ENCODE measurements around the gene NEURL2.

NEURL2 gene

DNA sequence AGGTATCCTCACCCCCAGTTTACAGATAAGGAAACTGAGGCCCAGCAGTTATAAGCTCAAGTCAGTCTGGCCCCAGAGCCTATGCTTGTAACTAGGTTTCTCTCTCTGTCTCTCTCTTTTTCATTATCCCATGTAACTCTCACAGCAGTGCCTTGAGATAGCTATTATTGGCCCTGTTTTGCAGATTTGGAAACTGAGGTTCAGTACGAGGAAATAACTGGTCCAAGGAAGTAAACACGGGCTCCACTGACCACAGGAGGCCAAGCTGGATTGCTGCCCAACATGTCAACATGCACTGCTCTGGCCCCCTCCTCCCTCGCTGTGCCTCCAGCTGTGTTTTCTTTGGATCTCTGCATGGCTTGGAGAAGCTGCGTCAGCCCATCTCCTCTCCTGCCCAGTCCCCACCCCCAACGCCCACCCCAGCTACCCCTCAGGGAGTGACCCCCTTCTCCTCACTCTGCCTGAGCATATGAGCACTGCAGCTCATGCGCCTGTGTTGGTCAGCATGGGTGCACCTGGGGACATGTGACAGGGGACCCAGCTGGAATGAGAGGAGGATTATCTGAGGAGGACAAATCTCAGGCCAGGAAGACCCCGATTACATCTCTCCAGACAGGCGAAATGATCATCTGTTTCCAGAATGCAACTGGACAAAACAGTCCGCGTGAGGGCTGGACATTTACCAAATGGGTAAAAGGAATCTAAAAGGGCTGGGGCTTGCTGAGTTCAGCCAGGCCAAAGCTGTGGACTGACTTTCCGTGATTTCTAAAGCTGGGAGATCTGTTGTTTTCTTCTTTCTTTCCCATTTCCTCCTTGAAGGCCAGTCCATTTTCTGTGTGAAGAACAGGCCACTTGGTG lies 28.8 kb upstream of the NEURL2 start:
- no peaks in the 10 kb centered on the region for H3K36me3 ChIP-seq (ENCODE audit: control insufficient read depth, insufficient read depth, low read length)
- H3K9me3 ChIP-seq (ENCODE audit: control insufficient read depth, insufficient read depth, low read length), result no peaks in the 10 kb centered on the region
- no peak overlapping the region for H3K4me3 ChIP-seq (ENCODE audit: low read length)
- H3K27me3 ChIP-seq (ENCODE audit: control insufficient read depth, insufficient read depth, low read length), result no peaks in the 10 kb centered on the region
- WGBS (ENCODE audit: insufficient coverage, insufficient read length), result no CpG with 5 or more reads among the region's 11 CpGs
- DNase-seq (ENCODE audit: low read depth, low spot score), result no peak
- H3K27ac ChIP-seq (ENCODE audit: low read length), result no peak overlapping the region
- no peaks in the 10 kb centered on the region for H3K4me1 ChIP-seq (ENCODE audit: control insufficient read depth, insufficient read depth, low read length)

DNA sequence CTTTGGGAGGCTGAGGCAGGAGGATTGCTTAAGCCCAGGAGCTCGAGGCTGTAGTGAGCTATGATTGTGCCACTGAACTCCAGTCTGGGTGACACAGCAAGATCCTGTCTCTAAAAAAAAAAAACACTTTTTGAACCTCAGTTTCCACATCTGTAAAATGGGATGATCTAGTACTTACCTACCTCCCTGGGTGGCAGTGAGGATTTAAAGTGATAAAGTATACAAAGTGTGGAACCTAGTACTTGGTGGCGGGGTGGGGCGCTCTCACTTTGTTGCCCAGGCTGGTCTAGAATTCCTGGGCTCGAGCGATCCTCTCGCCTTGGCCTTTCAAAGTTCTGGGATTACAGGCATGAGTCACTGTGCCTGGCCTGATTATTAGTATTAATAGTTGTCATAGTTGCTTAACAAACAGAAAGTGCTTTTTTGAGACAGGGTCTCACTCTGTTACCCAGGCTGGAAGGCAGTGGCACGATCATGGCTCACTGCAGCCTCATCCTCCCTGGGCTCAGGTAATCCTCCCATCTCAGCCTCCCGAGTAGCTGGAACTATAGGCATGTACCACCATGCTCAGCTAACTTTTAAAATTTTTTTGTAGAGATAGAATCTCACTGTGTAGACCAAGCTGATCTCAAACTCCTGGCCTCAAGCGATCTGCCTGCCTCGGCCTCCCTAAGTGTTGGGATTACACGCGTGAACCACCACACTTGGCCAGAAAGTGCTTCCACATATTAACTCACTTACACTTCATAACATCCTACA lies 27.9 kb upstream of the NEURL2 start:
- no peak overlapping the region for H3K27ac ChIP-seq (ENCODE audit: low read length)
- no peaks in the 10 kb centered on the region for H3K36me3 ChIP-seq (ENCODE audit: control insufficient read depth, insufficient read depth, low read length)
- H3K4me3 ChIP-seq (ENCODE audit: low read length), result no peak overlapping the region
- no peaks in the 10 kb centered on the region for H3K27me3 ChIP-seq (ENCODE audit: control insufficient read depth, insufficient read depth, low read length)
- no peaks in the 10 kb centered on the region for H3K9me3 ChIP-seq (ENCODE audit: control insufficient read depth, insufficient read depth, low read length)
- no peak for DNase-seq (ENCODE audit: low read depth, low spot score)
- no CpG with 5 or more reads among the region's 12 CpGs for WGBS (ENCODE audit: insufficient coverage, insufficient read length)
- no peaks in the 10 kb centered on the region for H3K4me1 ChIP-seq (ENCODE audit: control insufficient read depth, insufficient read depth, low read length)

- no peaks in the 10 kb centered on the region for H3K4me1 ChIP-seq (ENCODE audit: control insufficient read depth, insufficient read depth, low read length)
Observed at GRCh38 chr20:45918182-45918737, 27.3 kb upstream of the NEURL2 start.

GRCh38 chr20:45917790-45918141 lies 26.8 kb upstream of the NEURL2 start:
- no peaks in the 10 kb centered on the region for H3K4me1 ChIP-seq (ENCODE audit: control insufficient read depth, insufficient read depth, low read length)
- DNase-seq (ENCODE audit: low read depth, low spot score), result no peak
- no peak overlapping the region for H3K4me3 ChIP-seq (ENCODE audit: low read length)
- H3K36me3 ChIP-seq (ENCODE audit: control insufficient read depth, insufficient read depth, low read length), result no peaks in the 10 kb centered on the region
- no peaks in the 10 kb centered on the region for H3K9me3 ChIP-seq (ENCODE audit: control insufficient read depth, insufficient read depth, low read length)
- no CpG with 5 or more reads among the region's 5 CpGs for WGBS (ENCODE audit: insufficient coverage, insufficient read length)
- H3K27me3 ChIP-seq (ENCODE audit: control insufficient read depth, insufficient read depth, low read length), result no peaks in the 10 kb centered on the region
- no peak overlapping the region for H3K27ac ChIP-seq (ENCODE audit: low read length)

More at GRCh38 chr20:45918182-45918737, 27.3 kb upstream of the NEURL2 start:
- Histone ChIP-seq H3K36me3 (ENCODE audit: control insufficient read depth, insufficient read depth, low read length) (no peaks in the 10 kb centered on the region), H3K4me3 (ENCODE audit: low read length) (no peak overlapping the region), H3K27ac (ENCODE audit: low read length) (no peak overlapping the region), H3K27me3 (ENCODE audit: control insufficient read depth, insufficient read depth, low read length) (no peaks in the 10 kb centered on the region), H3K9me3 (ENCODE audit: control insufficient read depth, insufficient read depth, low read length) (no peaks in the 10 kb centered on the region)
- no CpG with 5 or more reads among the region's 5 CpGs for WGBS (ENCODE audit: insufficient coverage, insufficient read length)
- DNase-seq (ENCODE audit: low read depth, low spot score), result no peak

DNA sequence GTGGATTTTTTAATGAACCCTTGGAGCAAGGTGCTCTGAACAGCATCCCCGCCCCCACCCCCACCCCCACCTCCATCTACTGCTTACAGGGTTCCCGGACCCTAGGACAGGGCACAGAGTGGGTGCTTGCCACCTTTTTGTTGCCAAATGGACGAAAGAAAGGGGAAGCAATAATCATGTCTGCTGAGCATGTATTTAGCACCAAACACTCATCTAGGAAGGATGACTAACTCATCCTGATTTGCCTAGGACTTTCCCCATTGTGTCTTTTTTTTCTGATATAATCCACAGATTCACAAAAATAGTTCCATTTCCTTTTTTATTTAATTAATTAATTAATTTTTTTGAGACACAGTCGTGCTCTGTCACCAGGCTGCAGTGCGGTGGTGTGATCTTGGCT lies 22.1 kb upstream of the NEURL2 start:
- DNase-seq (ENCODE audit: low read depth, low spot score), result no peak
- no CpG with 5 or more reads among the region's 5 CpGs for WGBS (ENCODE audit: insufficient coverage, insufficient read length)
- Histone ChIP-seq H3K27me3 (ENCODE audit: control insufficient read depth, insufficient read depth, low read length) (no peaks in the 10 kb centered on the region), H3K4me1 (ENCODE audit: control insufficient read depth, insufficient read depth, low read length) (peaks cover 3% of the 10 kb centered on the region; the same call in 1 of the 2 replicates), H3K9me3 (ENCODE audit: control insufficient read depth, insufficient read depth, low read length) (no peaks in the 10 kb centered on the region), H3K27ac (ENCODE audit: low read length) (no peak overlapping the region), H3K36me3 (ENCODE audit: control insufficient read depth, insufficient read depth, low read length) (0 out of 2 replicates have a peak, but pooled peaks cover 5% of the 10 kb centered on the region), H3K4me3 (ENCODE audit: low read length) (no peak overlapping the region)

- Histone ChIP-seq H3K4me1 (ENCODE audit: control insufficient read depth, insufficient read depth, low read length) (peaks cover 3% of the 10 kb centered on the region; the same call in 1 of the 2 replicates), H3K27me3 (ENCODE audit: control insufficient read depth, insufficient read depth, low read length) (no peaks in the 10 kb centered on the region), H3K9me3 (ENCODE audit: control insufficient read depth, insufficient read depth, low read length) (no peaks in the 10 kb centered on the region), H3K27ac (ENCODE audit: low read length) (no peak overlapping the region), H3K4me3 (ENCODE audit: low read length) (peak overlapping the region; percentile 69; the same call in 1 of the 2 replicates), H3K36me3 (ENCODE audit: control insufficient read depth, insufficient read depth, low read length) (peaks cover 9% of the 10 kb centered on the region; the same call in 1 of the 2 replicates)
- no CpG with 5 or more reads among the region's 4 CpGs for WGBS (ENCODE audit: insufficient coverage, insufficient read length)
- no peak for DNase-seq (ENCODE audit: low read depth, low spot score)
Observed at GRCh38 chr20:45912344-45912682, 21.3 kb upstream of the NEURL2 start.

- Histone ChIP-seq H3K4me1 (ENCODE audit: control insufficient read depth, insufficient read depth, low read length) (peaks cover 3% of the 10 kb centered on the region; the same call in 1 of the 2 replicates), H3K27ac (ENCODE audit: low read length) (no peak within 1 kb of the TSS), H3K27me3 (ENCODE audit: control insufficient read depth, insufficient read depth, low read length) (no peaks in the 10 kb centered on the region), H3K36me3 (ENCODE audit: control insufficient read depth, insufficient read depth, low read length) (peaks cover 10% of the 10 kb centered on the region; the same call in 1 of the 2 replicates), H3K9me3 (ENCODE audit: control insufficient read depth, insufficient read depth, low read length) (no peaks in the 10 kb centered on the region), H3K4me3 (ENCODE audit: low read length) (peak within 1 kb of the TSS; percentile 69; the same call in 1 of the 2 replicates)
- WGBS (ENCODE audit: insufficient coverage, insufficient read length), result no CpG with 5 or more reads among the region's 58 CpGs
- DNase-seq (ENCODE audit: low read depth, low spot score), result no peak
Observed at GRCh38 chr20:45911486-45912343, 20.7 kb upstream of the NEURL2 start, which contains the start of gene PLTP. Gene PLTP (minus strand): TSS chr20:45912155. CDS start chr20:45911452, 703 bp downstream.

GRCh38 chr20:45910670-45911485 lies 19.9 kb upstream of the NEURL2 start:
- H3K4me1 ChIP-seq (ENCODE audit: control insufficient read depth, insufficient read depth, low read length), result peaks cover 3% of the 10 kb centered on the region; the same call in 1 of the 2 replicates
- H3K9me3 ChIP-seq (ENCODE audit: control insufficient read depth, insufficient read depth, low read length), result no peaks in the 10 kb centered on the region
- peaks cover 10% of the 10 kb centered on the region for H3K36me3 ChIP-seq (ENCODE audit: control insufficient read depth, insufficient read depth, low read length)
- WGBS (ENCODE audit: insufficient coverage, insufficient read length), result 100% methylated on average over 2 of the region's 43 CpGs
- H3K27ac ChIP-seq (ENCODE audit: low read length), result no peak overlapping the region
- H3K27me3 ChIP-seq (ENCODE audit: control insufficient read depth, insufficient read depth, low read length), result no peaks in the 10 kb centered on the region
- DNase-seq (ENCODE audit: low read depth, low spot score), result peak; percentile 100
- H3K4me3 ChIP-seq (ENCODE audit: low read length), result peak overlapping the region; percentile 69; the same call in 1 of the 2 replicates
